GM19397 (cell line): ENCODE measurements around the gene ERRFI1.
"Not testable (repeated sequence)": the region's sequence is repeated elsewhere in the genome, so short reads cannot be mapped to it uniquely, and the experiment has no call there.

Experiments used
- ATAC-seq: cut with Tn5 transposase; IDR thresholded peaks from one replicate; pipeline ENCODE4 v1.9.1; 2021; ENCODE audit warnings: mild to moderate bottlenecking, moderate library complexity; ENCODE audit not compliant: unreplicated experiment

Gene ERRFI1

DNA sequence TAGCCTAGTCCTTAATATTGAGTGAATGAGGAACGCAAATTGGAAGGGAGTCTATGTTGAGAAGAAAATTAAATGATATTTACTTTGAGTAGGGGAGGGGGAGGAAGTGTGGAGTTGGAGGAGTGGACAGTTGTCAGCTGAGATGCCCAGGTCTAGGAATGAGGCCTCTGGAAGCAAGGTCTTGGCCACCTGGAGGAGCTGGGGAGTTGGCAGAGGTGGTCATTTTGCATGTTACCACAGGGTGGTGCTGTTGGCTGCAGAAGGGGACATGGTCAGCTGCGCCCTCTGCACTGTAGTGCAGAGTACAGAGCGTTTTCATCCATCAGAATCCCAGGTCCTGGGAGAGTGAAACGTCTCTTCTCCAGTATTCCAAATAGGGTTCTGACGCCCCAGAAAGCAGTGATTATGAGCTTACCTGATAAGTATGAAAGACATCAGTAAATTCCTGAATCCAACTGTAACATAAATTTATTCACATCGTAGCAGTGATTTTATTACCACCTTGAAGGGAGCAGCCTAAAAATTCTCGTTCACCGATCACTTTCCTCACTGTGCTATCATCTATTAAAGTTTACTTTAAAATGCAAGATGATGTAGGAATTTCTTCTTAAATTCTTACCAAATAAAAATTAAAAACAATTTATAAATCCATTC is 50.8 kb downstream of the ERRFI1 start:
- no peak for ATAC-seq

DNA sequence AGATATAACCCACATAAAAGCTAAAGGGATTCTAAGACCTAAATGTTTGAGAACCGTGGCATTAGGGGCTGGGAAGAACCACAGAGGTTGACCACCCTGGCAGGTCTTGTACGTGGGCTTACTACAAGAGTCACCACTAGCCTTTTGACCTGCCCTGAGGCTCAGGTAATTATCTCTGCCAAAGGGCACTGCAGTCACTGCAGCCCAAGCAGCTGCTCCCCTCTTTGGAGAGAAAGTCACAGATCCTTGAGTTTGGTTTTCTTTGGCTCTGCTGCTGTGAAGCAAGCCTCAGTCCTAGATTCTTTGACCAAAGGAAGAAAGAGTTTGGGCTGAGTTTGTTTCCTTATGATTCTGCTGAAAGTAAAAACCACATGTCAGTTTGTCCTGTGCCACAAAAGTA is 53.0 kb downstream of the ERRFI1 start:
- ATAC-seq: no peak

DNA sequence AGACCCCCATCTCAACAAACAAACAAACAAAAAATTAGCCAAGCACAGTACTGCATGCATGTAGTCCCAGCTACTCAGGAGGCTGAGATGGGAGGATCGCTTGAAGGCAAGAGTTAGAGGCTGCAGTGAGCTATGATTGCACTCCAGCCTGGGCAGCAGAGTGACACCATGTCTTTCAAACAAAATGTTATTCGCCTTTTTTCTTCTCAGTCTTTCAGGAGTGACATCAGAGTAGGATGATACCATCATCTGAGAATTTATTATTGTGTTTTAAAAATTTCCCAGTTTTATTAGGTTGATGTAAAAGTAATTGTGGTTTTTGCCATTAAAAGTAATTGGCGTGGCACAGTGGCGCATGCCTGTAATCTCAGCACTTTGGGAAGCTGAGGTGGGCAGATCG is 53.8 kb downstream of the ERRFI1 start:
- no peak for ATAC-seq

DNA sequence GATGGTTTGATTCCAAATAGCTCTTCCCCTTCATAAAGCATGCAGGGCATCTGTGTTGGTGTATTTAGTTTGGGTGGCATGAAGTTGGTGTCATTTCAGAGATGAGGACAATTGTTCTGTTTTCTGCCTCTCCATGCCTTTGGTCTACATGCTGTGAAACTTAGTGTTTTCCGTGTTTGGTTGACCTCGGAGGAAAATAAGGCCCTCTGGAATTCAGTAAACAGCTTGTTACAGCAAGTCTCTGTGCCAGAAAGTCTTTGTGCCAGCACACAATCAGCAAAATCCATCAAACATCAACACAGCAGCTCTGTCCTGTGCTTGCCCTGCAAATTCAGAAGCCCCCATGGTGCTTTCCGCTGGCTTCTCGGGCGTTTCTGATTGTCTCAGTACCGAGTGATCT is 55.1 kb downstream of the ERRFI1 start:
- ATAC-seq: no peak

DNA sequence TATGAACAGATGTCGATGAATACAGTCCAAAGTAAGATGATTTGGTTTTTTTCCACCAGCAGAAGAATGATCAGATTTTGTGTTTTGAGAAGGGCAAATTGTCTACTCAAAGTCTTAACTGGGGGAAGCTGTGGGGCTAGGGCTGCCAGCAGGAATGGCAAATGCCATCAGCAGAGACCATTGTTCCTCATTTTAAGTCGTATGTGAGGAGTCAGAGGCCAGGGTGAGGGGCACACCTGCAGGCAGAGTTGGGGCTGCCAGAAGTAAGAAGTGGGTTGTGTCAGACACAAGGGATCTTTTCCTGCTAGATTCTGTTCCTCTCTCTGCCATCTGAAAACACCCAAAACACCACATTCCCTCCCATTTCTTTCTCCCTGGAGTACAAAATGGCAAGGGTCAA is 55.9 kb downstream of the ERRFI1 start:
- no peak for ATAC-seq

DNA sequence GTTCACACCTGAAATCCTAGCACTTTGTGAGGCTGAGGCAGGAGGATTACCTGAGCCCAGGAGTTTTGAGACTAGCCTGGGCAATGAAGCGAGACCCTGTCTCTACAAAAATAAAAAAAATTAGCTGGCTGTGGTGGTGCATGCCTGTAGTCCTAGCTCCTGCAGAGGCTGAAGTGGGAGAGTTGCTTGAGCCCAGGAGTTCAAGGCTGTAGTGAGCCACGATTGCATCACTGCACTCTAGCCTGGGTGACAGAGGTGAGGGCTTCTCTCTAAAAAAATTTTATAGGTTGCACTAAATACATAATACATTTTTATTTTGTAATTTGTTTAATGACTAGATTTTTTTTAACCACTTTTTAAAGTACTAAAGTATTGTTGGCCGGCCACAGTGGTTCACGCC is 58.5 kb downstream of the ERRFI1 start:
- no peak for ATAC-seq

DNA sequence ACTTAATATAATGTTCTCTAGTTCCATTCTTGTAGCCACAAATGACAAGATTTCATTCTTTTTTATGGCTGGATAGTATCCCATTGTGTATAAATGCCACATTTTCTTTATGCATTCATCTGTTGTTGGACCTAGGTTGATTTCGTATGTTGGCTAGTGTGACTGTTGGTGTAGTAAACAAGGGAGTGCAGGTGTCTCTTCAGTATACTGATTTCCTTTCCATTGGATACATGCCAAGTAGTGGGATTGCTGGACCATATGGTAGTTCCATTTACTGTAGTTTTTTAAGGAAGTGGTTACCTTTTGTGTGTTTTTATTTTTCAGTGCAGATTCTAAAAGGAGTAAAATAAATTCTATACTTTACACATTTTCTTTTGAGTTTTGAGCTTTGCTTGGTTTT is 58.9 kb downstream of the ERRFI1 start:
- no peak for ATAC-seq

DNA sequence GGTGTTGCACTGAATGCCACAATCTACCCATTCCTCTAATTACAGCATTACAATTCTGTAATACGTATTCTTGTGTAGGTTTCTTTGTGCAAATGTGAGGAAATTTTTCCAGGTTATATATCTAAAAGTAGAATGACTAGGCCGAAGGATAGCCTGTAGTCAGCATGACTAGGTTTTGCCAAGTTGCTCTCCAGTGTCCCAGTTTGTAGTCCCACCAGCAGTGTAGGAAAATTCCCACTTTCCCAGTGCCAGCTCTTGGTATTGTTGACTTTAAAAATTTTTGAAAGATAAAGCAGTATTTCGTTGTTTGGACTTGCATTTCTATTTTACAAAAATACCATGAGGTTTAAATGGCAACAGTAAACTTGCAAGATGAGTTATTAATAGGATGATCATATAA is 61.6 kb downstream of the ERRFI1 start:
- no peak for ATAC-seq

DNA sequence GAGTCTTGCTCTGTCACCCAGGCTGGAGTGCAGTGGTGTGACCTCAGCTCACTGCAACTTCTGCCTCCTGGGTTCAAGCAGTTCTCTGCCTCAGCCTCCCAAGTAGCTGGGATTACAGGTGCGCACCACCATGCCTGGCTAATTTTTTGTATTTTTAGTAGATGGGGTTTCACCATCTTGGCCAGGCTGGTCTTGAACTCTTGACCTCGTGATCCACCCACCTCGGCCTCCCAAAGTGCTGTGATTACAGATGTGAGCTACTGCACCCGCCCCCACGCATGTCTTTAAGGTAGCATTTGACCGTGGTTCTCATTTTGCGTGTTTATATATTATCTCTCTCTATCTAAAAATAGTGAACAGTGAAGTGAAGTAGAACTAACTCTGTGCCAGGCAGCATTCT is 62.3 kb downstream of the ERRFI1 start:
- ATAC-seq: not testable (repeated sequence)

DNA sequence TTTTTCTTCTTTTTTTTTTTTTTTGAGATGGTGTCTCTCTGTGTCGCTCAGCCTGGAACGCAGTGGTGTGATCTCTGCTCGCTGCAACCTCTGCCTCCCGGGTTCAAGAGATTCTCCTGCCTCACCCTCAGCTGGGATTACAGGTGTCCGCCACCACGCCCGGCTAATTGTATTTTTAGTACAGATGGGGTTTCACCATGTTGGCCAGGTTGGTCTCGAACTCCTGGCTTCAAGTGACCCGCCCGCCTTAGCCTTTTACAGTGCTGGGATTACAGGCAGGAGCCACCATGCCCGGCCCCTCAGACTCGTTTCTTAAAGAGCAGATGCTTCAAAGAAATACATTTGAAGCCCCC is 62.8 kb downstream of the ERRFI1 start:
- ATAC-seq: not testable (repeated sequence)

DNA sequence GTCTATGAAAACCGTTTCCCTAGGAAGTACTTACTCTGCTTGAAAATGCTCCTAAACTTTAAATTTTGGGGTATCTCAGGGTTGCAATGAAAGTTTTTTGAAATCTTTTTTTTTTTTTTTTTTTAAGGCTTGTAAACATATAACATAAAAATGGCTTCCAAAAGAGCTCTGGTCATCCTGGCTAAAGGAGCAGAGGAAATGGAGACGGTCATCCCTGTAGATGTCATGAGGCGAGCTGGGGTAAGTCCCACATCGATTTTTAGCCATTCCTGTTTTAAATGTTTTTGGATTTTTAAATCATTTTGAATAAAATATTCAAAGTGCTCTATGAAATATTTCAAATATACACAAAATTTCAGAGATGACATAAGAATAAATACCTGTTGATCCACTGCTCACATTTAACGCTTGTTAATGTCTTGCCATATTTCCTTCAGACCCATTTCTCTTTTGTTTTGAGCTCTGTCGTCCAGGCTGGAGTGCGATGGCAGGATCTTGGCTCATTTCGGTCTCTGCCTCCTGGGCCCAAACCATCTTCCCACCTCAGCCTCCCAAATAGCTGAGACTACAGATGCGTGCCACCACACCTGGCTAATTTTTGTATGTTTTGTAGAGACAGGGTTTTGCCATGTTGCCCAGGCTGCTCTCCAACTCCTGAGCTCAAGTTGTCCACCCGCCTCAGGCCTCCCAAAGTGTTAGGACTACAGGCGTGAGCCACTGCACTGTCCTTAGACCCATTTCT is 63.3 kb downstream of the ERRFI1 start:
- ATAC-seq: no peak

DNA sequence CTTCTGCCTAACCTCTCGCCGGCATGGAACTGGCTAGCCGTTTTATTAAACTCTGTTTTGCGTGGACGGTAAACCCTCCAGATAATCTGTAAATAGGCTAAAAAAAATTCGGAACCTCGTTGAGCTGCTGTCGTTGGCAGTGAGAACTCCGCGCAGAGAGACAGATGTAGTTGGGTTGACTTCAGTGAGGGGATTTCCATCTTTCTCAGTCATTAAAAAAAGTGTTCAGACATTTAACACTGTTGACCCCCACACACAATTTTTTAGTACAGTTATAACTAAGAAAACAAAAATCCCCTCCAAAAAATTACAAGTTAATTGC is 64.1 kb downstream of the ERRFI1 start:
- no peak for ATAC-seq
